B cell (primary cell): ENCODE measurements around the gene IFNLR1. TPM values are rescaled to one million over a fixed set of nuclear protein-coding genes. Genes with fewer than 3 reads are reported as not detected.

Experiments used
- ATAC-seq: fragments of 200-7000 bp; cut with Tn5 transposase; one replicate; pipeline ENCODE4 v1.10.0; 2021; ENCODE audit warnings: low read depth, mild to moderate bottlenecking, moderate number of reproducible peaks, moderate library complexity
- CTCF ChIA-PET: fragments of 350-600 bp; sonication (Branson Sonifier 250); formaldehyde crosslinking; loops from one replicate; lab custom pipeline; 2021; ENCODE audit warnings: antibody characterized with exemption, inconsistent platforms; lab: Charles Lee
- POLR2A ChIA-PET: fragments of 350-600 bp; sonication (Branson Sonifier 250); formaldehyde crosslinking; loops from one replicate; lab custom pipeline; 2021; ENCODE audit warnings: antibody characterized with exemption; lab: Charles Lee
- DNase-seq: peaks from one replicate; pipeline ENCODE4 v3.0.0; 2013
- H2AFZ ChIP-seq: 2 replicates; pipeline ENCODE4 v1.6.1; 2012; ENCODE audit warnings: mild to moderate bottlenecking, low read depth, low read length; ENCODE audit not compliant: insufficient read depth, poor library complexity, severe bottlenecking
- H3K27ac ChIP-seq, 2 donors: 1 replicate in 1 of 2; 2 replicates in 1 of 2; pipeline ENCODE4 v1.5.1; 2012 to 2013; ENCODE audit warnings: low read length in 2 of 2, mild to moderate bottlenecking in 2 of 2, moderate library complexity in 1 of 2
- H3K27me3 ChIP-seq, 4 experiments: fragments of 200-600 bp in 1 of 4; sonication (generic) in 1 of 4; replicated peaks in 1 of 4; 1 replicate in 2 of 4; 2 replicates in 2 of 4; pipeline versions ENCODE4 v1.6.1 to v1.7.0; 2013 to 2016; ENCODE audit warnings: low read length in 3 of 4, mild to moderate bottlenecking in 2 of 4, mixed read lengths in 1 of 4, moderate library complexity in 1 of 4; ENCODE audit not compliant: insufficient read depth in 4 of 4, control insufficient read depth in 3 of 4; ENCODE audit errors: control extremely low read depth in 1 of 4
- H3K36me3 ChIP-seq, 2 experiments: replicated peaks in 1 of 2; 1 replicate in 1 of 2; 2 replicates in 1 of 2; pipeline versions ENCODE4 v1.6.1 to v1.7.1; 2013; ENCODE audit warnings: low read length in 1 of 2; ENCODE audit not compliant: insufficient read depth in 2 of 2, control insufficient read depth in 1 of 2; ENCODE audit errors: control extremely low read depth in 1 of 2, extremely low read depth in 1 of 2
- H3K4me1 ChIP-seq, 2 donors: fragments of 200-600 bp in 1 of 2; sonication (generic) in 1 of 2; 1 replicate in 1 of 2; 2 replicates in 1 of 2; pipeline versions ENCODE4 v1.5.1 to v1.6.1; 2013 to 2017; ENCODE audit warnings: low read length in 2 of 2; ENCODE audit not compliant: control insufficient read depth in 2 of 2, insufficient read depth in 2 of 2
- H3K4me2 ChIP-seq: replicated peaks from 2 replicates; pipeline ENCODE3; 2012; ENCODE audit warnings: mild to moderate bottlenecking, low read depth, low read length; ENCODE audit not compliant: poor library complexity, severe bottlenecking
- H3K4me3 ChIP-seq, 5 experiments: fragments of 200-600 bp in 1 of 5; sonication (generic) in 1 of 5; 1 replicate in 3 of 5; 2 replicates in 2 of 5; pipeline versions ENCODE4 v1.5.1 to v1.7.0; 2011 to 2016; ENCODE audit warnings: low read length in 4 of 5, mild to moderate bottlenecking in 4 of 5, low read depth in 2 of 5, control low read depth in 1 of 5, moderate library complexity in 1 of 5; ENCODE audit not compliant: insufficient read depth in 1 of 5; ENCODE audit errors: control extremely low read depth in 1 of 5, extremely low read depth in 1 of 5
- H3K79me2 ChIP-seq: fragments of 200-600 bp; sonication (generic); one replicate; pipeline ENCODE4 v1.6.0; 2016; ENCODE audit warnings: low read length; ENCODE audit not compliant: control insufficient read depth, insufficient read depth
- H3K9ac ChIP-seq: fragments of 200-600 bp; sonication (generic); 2 replicates; pipeline ENCODE4 v1.6.1; 2017; ENCODE audit warnings: mild to moderate bottlenecking, low read length, moderate library complexity
- H3K9me3 ChIP-seq, 3 donors: one replicate each; pipeline versions ENCODE4 v1.6.1 to v1.7.1; 2013; ENCODE audit warnings: low read length in 2 of 3; ENCODE audit not compliant: control insufficient read depth in 2 of 3, insufficient read depth in 1 of 3; ENCODE audit errors: control extremely low read depth in 1 of 3
- H4K20me1 ChIP-seq: 2 replicates; pipeline ENCODE4 v1.6.0; 2012; ENCODE audit warnings: mild to moderate bottlenecking, low read length; ENCODE audit not compliant: insufficient read depth, control insufficient read depth, poor library complexity, severe bottlenecking
- H3K27ac Mint-ChIP-seq: one replicate; pipeline ENCODE4 v1.8.0; 2021; ENCODE audit warnings: mixed read lengths
- H3K27me3 Mint-ChIP-seq: one replicate; pipeline ENCODE4 v1.8.0; 2021; ENCODE audit warnings: mixed read lengths
- H3K4me1 Mint-ChIP-seq: one replicate; pipeline ENCODE4 v1.8.0; 2021; ENCODE audit warnings: mixed read lengths
- H3K4me3 Mint-ChIP-seq: one replicate; pipeline ENCODE4 v1.8.0; 2021; ENCODE audit warnings: mixed read lengths
- H3K9me3 Mint-ChIP-seq: one replicate; pipeline ENCODE4 v1.8.0; 2022; ENCODE audit warnings: mixed read lengths; ENCODE audit not compliant: insufficient read depth
- EZH2 ChIP-seq: IDR thresholded peaks from 2 replicates; pipeline ENCODE4 v1.6.1; 2012; ENCODE audit warnings: borderline replicate concordance, low read depth, mild to moderate bottlenecking, moderate library complexity, low read length; ENCODE audit not compliant: insufficient read depth, poor library complexity, severe bottlenecking
- WGBS: methylation state at CpG from one replicate; pipeline ENCODE4 v1.1.5; 2013; ENCODE audit warnings: missing lambda C conversion rate; ENCODE audit not compliant: insufficient coverage; 5-methylcytosine and 5-hydroxymethylcytosine counted together
- intact Hi-C: fragments of 100-400 bp; cut with micrococcal nuclease; formaldehyde crosslinking; loops from one replicate; pipeline ENCODE4 v1.10.0; 2022
- polyA plus RNA-seq: library from polyadenylated mRNA; depleted of rRNA; stranded (reverse); fragments of >200 nt; gene quantifications from 2 replicates; pipeline ENCODE4 v1.2.3, GENCODE V29; 2012
- total RNA-seq, 2 donors: library from RNA; stranded (reverse); fragments of 120-200 nt in 1 of 2; gene quantifications; 1 replicate in 1 of 2; 2 replicates in 1 of 2; pipeline versions ENCODE4 v1.2.3 to v1.2.4, GENCODE V29; 2013 to 2022
- TF ChIP-seq, protein P1 (sequence below): fragments of 200-600 bp; IDR thresholded peaks from one replicate; pipeline ENCODE4 v1.8.0; 2022; ENCODE audit warnings: antibody characterized with exemption, mild to moderate bottlenecking

IFNLR1 gene
- total and polyA plus RNA-seq, 2 donors (not counting 1 experiment from before 2014, with no cell fraction given) = 14.7 to 39.7 TPM

DNA sequence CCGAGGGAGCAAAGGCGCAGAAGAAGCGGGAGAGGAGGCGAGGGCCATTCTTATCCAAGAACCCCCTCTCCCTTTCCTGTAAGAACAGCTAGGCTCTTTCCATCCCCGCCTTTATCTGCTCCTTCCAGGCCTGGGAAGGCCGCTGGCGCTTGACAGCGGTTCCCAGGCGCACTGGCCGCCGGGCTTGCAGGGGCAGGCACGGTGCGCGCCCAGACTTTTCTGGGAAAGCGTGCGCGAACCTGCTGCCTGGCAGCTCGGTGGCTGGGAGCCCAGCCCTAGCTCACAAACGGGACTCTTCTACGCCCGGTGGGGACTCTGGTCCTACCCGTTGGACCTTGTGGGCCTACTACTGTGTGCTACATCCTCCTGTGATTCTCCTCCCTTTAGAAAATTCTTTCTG is 8.8 kb upstream of the IFNLR1 start:
- no peaks in the 10 kb centered on the region for H4K20me1 ChIP-seq
- no peaks in the 10 kb centered on the region for H3K9me3 ChIP-seq
- H3K27ac ChIP-seq = no peak overlapping the region
- H3K4me3 Mint-ChIP-seq = no peak overlapping the region
- peaks cover 44% of the 10 kb centered on the region for H3K4me1 Mint-ChIP-seq
- H3K79me2 ChIP-seq = no peaks in the 10 kb centered on the region
- no peak overlapping the region for H2AFZ ChIP-seq
- no peaks in the 10 kb centered on the region for H3K9me3 Mint-ChIP-seq
- 82% methylated on average over 18 of the region's 22 CpGs for WGBS
- ATAC-seq (no peak), DNase-seq (no peak)
- H3K27me3 Mint-ChIP-seq = no peaks in the 10 kb centered on the region
- H3K4me1 ChIP-seq = peaks cover 17 to 38% of the 10 kb centered on the region in 2 donors
- no peak overlapping the region for H3K9ac ChIP-seq
- TF ChIP-seq, protein P1, sequence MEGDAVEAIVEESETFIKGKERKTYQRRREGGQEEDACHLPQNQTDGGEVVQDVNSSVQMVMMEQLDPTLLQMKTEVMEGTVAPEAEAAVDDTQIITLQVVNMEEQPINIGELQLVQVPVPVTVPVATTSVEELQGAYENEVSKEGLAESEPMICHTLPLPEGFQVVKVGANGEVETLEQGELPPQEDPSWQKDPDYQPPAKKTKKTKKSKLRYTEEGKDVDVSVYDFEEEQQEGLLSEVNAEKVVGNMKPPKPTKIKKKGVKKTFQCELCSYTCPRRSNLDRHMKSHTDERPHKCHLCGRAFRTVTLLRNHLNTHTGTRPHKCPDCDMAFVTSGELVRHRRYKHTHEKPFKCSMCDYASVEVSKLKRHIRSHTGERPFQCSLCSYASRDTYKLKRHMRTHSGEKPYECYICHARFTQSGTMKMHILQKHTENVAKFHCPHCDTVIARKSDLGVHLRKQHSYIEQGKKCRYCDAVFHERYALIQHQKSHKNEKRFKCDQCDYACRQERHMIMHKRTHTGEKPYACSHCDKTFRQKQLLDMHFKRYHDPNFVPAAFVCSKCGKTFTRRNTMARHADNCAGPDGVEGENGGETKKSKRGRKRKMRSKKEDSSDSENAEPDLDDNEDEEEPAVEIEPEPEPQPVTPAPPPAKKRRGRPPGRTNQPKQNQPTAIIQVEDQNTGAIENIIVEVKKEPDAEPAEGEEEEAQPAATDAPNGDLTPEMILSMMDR = no peak
- no peak for TF ChIP-seq EZH2
- POLR2A ChIA-PET = no interaction called here
- no peak overlapping the region for H3K27ac Mint-ChIP-seq
- H3K36me3 ChIP-seq = no peaks in the 10 kb centered on the region
- intact Hi-C loops = loop anchor here (5.0 kb wide), 1 partner anchor 636 kb away; no protein-coding TSS in a partner anchor
- no peaks in the 10 kb centered on the region for H3K27me3 ChIP-seq
- CTCF ChIA-PET = interaction anchor here (7.1 to 19.0 kb wide), 4 partner anchors 9 to 200 kb away, joined by 98 to 616 read pairs (median 220); partner anchors contain the start of gene IFNLR1
- no peak overlapping the region for H3K4me2 ChIP-seq
- no peak overlapping the region for H3K4me3 ChIP-seq

GRCh38 chr1:24195136-24195535 is 8.0 kb upstream of the IFNLR1 start:
- ATAC-seq (no peak), DNase-seq (no peak)
- WGBS = no CpG with 5 or more reads among the region's 2 CpGs
- Histone ChIP-seq H3K9ac (no peak overlapping the region), H3K4me3 (no peak overlapping the region), H3K27ac (no peak overlapping the region), H3K36me3 (no peaks in the 10 kb centered on the region), H3K4me1 (peaks cover 25 to 45% of the 10 kb centered on the region in 2 donors), H3K9me3 (no peaks in the 10 kb centered on the region), H4K20me1 (no peaks in the 10 kb centered on the region), H2AFZ (no peak overlapping the region), H3K79me2 (no peaks in the 10 kb centered on the region), H3K27me3 (no peaks in the 10 kb centered on the region), H3K4me2 (no peak overlapping the region)
- ChIA-PET POLR2A (interaction anchor here (0.6 to 0.7 kb wide), 2 partner anchors 39 to 1974 kb away, joined by 3 to 5 read pairs; partner anchors contain the start of gene C1orf232), CTCF (interaction anchor here (8.1 to 19.0 kb wide), 3 partner anchors 8 to 200 kb away, joined by 115 to 616 read pairs (median 202); partner anchors contain the start of gene IFNLR1)
- intact Hi-C loops = loop anchor here (5.0 kb wide), 1 partner anchor 637 kb away; no protein-coding TSS in a partner anchor
- H3K27me3 Mint-ChIP-seq = no peaks in the 10 kb centered on the region
- H3K4me3 Mint-ChIP-seq = no peak overlapping the region
- H3K9me3 Mint-ChIP-seq = no peaks in the 10 kb centered on the region
- no peak for TF ChIP-seq EZH2
- TF ChIP-seq, protein P1 = no peak
- H3K4me1 Mint-ChIP-seq = peaks cover 51% of the 10 kb centered on the region
- no peak overlapping the region for H3K27ac Mint-ChIP-seq
